ENCODE data around the gene SPINK13.
"Not testable (repeated sequence)": the region's sequence is repeated elsewhere in the genome, so short reads cannot be mapped to it uniquely, and the experiment has no call there.

Gene SPINK13

GRCh38 chr5:148268566-148268965 lies at the start of gene SPINK13:
TSS of gene SPINK13 (plus strand) at chr5:148268794. CDS start at chr5:148270073, 1,279 bp downstream.
- DNase-seq (ENCODE audit: low read depth) = no peak

- no peak for DNase-seq (ENCODE audit: low read depth)
Measured at GRCh38 chr5:148221508-148221907, 47.1 kb upstream of the SPINK13 start.

- DNase-seq (ENCODE audit: low read depth) = no peak
Measured at GRCh38 chr5:148224117-148224742, 44.4 kb upstream of the SPINK13 start.

- DNase-seq (ENCODE audit: low read depth) = no peak
Measured at GRCh38 chr5:148228392-148228984, 40.1 kb upstream of the SPINK13 start.

- no peak for DNase-seq (ENCODE audit: low read depth)
Measured at GRCh38 chr5:148229840-148230239, 38.8 kb upstream of the SPINK13 start.

- no peak for DNase-seq (ENCODE audit: low read depth)
Measured at GRCh38 chr5:148230240-148230639, 38.4 kb upstream of the SPINK13 start.

GRCh38 chr5:148237785-148238417 lies 30.7 kb upstream of the SPINK13 start:
- no peak for DNase-seq (ENCODE audit: low read depth)

- no peak for DNase-seq (ENCODE audit: low read depth)
Measured at GRCh38 chr5:148238418-148238794, 30.2 kb upstream of the SPINK13 start, which contains the start of gene MARCOL. TSS of gene MARCOL (plus strand) at chr5:148238525. CDS start at chr5:148238598, 73 bp downstream.

- DNase-seq (ENCODE audit: low read depth) = no peak
Measured at GRCh38 chr5:148248894-148249293, 19.7 kb upstream of the SPINK13 start.

GRCh38 chr5:148255456-148255855 lies 13.1 kb upstream of the SPINK13 start:
- no peak for DNase-seq (ENCODE audit: low read depth)

GRCh38 chr5:148259288-148259687 lies 9.3 kb upstream of the SPINK13 start:
- no peak for DNase-seq (ENCODE audit: low read depth)

- DNase-seq (ENCODE audit: low read depth) = no peak
Measured at GRCh38 chr5:148261221-148261620, 7.4 kb upstream of the SPINK13 start.

- DNase-seq (ENCODE audit: low read depth) = no peak
Measured at GRCh38 chr5:148267962-148268361, 632 bp upstream of the SPINK13 start.

GRCh38 chr5:148275129-148275528 lies 6.5 kb downstream of the SPINK13 start:
- DNase-seq (ENCODE audit: low read depth) = not testable (repeated sequence)

- not testable (repeated sequence) for DNase-seq (ENCODE audit: low read depth)
Measured at GRCh38 chr5:148280893-148281292, 12.3 kb downstream of the SPINK13 start.

- not testable (repeated sequence) for DNase-seq (ENCODE audit: low read depth)
Measured at GRCh38 chr5:148281336-148281735, 12.7 kb downstream of the SPINK13 start.

- no peak for DNase-seq (ENCODE audit: low read depth)
Measured at GRCh38 chr5:148290271-148291195, 21.9 kb downstream of the SPINK13 start.

GRCh38 chr5:148297731-148298130 lies 29.1 kb downstream of the SPINK13 start:
- no peak for DNase-seq (ENCODE audit: low read depth)

GRCh38 chr5:148306446-148306845 lies 37.9 kb downstream of the SPINK13 start:
- no peak for DNase-seq (ENCODE audit: low read depth)

GRCh38 chr5:148309019-148309418 lies 40.4 kb downstream of the SPINK13 start:
- DNase-seq (ENCODE audit: low read depth) = no peak

GRCh38 chr5:148309746-148310145 lies 41.2 kb downstream of the SPINK13 start:
- DNase-seq (ENCODE audit: low read depth) = no peak

GRCh38 chr5:148311484-148311883 lies 42.9 kb downstream of the SPINK13 start:
- no peak for DNase-seq (ENCODE audit: low read depth)
